Measurements from ENCODE around the gene FDXR. TPM values are rescaled to one million over a fixed set of nuclear protein-coding genes. Genes with fewer than 3 reads are reported as not detected.

Gene FDXR
- total and polyA plus RNA-seq, 9 of the 15 experiments (the other 6 are each of a cell fraction or from before 2014, with no cell fraction given): 0.89 to 70.7 (median 30.9) TPM

- no peak overlapping the region for H3K9ac ChIP-seq (ENCODE audit: insufficient read depth in 1 of 2, low read depth in 2 of 2, low read length in 2 of 2)
- no peaks in the 10 kb centered on the region; a peak in 1 of 5 replicates for H3K4me1 ChIP-seq (replicated peaks in 1 of 2; ENCODE audit: control insufficient read depth in 2 of 2, insufficient read depth in 2 of 2, low read length in 2 of 2)
- H3K4me3 ChIP-seq: no peak overlapping the region
- no peak overlapping the region for H3K27ac ChIP-seq (ENCODE audit: extremely low read depth, low read depth, low read length)
- ChIA-PET CTCF (ENCODE audit: low intra/inter-chr PET ratio) (interaction anchor here (0.6 kb wide), 1 partner anchor 85 kb away, joined by 5 read pairs; no protein-coding TSS in a partner anchor), POLR2A (no interaction called here)
- in situ Hi-C loops (cut with MboI) (no loop called here), intact Hi-C loops (cut with micrococcal nuclease) (no loop called here)
- no peaks in the 10 kb centered on the region for H3K79me2 ChIP-seq (ENCODE audit: control insufficient read depth, insufficient read depth, low read length)
- no peak overlapping the region for H2AFZ ChIP-seq (ENCODE audit: low read depth, low read length)
- no peaks in the 10 kb centered on the region for H3K36me3 ChIP-seq (ENCODE audit: control insufficient read depth, insufficient read depth, low read length)
- 37% methylated on average over 9 of the region's 9 CpGs for WGBS (ENCODE audit: insufficient coverage, low coverage, missing lambda C conversion rate)
- no peak for DNase-seq (ENCODE audit: extremely low read depth in 1 of 4, low spot score in 3 of 4)
- H3K9me1 ChIP-seq (ENCODE audit: control insufficient read depth, insufficient read depth, low read length): no peaks in the 10 kb centered on the region
- TF ChIP-seq PURB (CRISPR knock-in tag; IDR thresholded peaks at IDR 0.05; ENCODE audit: low read depth) (no peak), KDM1A (IDR thresholded peaks at IDR 0.05) (peak; percentile 31 to 41; a peak in 1 of 4 replicates)
- no peaks in the 10 kb centered on the region for H3K9me3 ChIP-seq (replicated peaks; ENCODE audit: control insufficient read depth, insufficient read depth, low read depth, low read length)
- no peak for ATAC-seq
- H3K4me2 ChIP-seq (ENCODE audit: insufficient read depth, low read length): no peak overlapping the region
- H3K27me3 ChIP-seq (ENCODE audit: control insufficient read depth in 2 of 2, insufficient read depth in 2 of 2, low read length in 2 of 2): peaks cover 17 to 39% of the 10 kb centered on the region in 2 experiments; a peak in 4 of 5 replicates
- H4K20me1 ChIP-seq (replicated peaks; ENCODE audit: control insufficient read depth, insufficient read depth, low read length): 0 out of 2 replicates have a peak, but pooled peaks cover 5% of the 10 kb centered on the region
- FAIRE-seq: no peak
- BruUV-seq (replicated peaks): no TSS peak
Observed at GRCh38 chr17:74903034-74903433, 30.2 kb upstream of the FDXR start.

GRCh38 chr17:74901353-74902135, 28.8 kb upstream of the FDXR start:
- 0 out of 2 replicates have a peak, but pooled peaks cover 7% of the 10 kb centered on the region for H4K20me1 ChIP-seq (replicated peaks; ENCODE audit: control insufficient read depth, insufficient read depth, low read length)
- H3K9me3 ChIP-seq (replicated peaks; ENCODE audit: control insufficient read depth, insufficient read depth, low read depth, low read length): no peaks in the 10 kb centered on the region
- no peak overlapping the region; a peak in 1 of 4 replicates for H3K9ac ChIP-seq (ENCODE audit: insufficient read depth in 1 of 2, low read depth in 2 of 2, low read length in 2 of 2)
- H2AFZ ChIP-seq (ENCODE audit: low read depth, low read length): no peak overlapping the region
- ChIA-PET CTCF (ENCODE audit: low intra/inter-chr PET ratio) (no interaction called here), POLR2A (interaction anchor here (0.5 to 1.0 kb wide), 2 partner anchors 12 to 1659 kb away, joined by 3 to 4 read pairs; no protein-coding TSS in a partner anchor)
- BruUV-seq (replicated peaks): no TSS peak
- no peaks in the 10 kb centered on the region for H3K36me3 ChIP-seq (ENCODE audit: control insufficient read depth, insufficient read depth, low read length)
- no peaks in the 10 kb centered on the region for H3K9me1 ChIP-seq (ENCODE audit: control insufficient read depth, insufficient read depth, low read length)
- H3K4me2 ChIP-seq (ENCODE audit: insufficient read depth, low read length): no peak overlapping the region
- no peaks in the 10 kb centered on the region; a peak in 1 of 5 replicates for H3K4me1 ChIP-seq (replicated peaks in 1 of 2; ENCODE audit: control insufficient read depth in 2 of 2, insufficient read depth in 2 of 2, low read length in 2 of 2)
- H3K4me3 ChIP-seq: no peak overlapping the region
- H3K27me3 ChIP-seq (ENCODE audit: control insufficient read depth in 2 of 2, insufficient read depth in 2 of 2, low read length in 2 of 2): peaks cover 18 to 47% of the 10 kb centered on the region in 2 experiments; a peak in 4 of 5 replicates
- FAIRE-seq (no peak), DNase-seq (ENCODE audit: extremely low read depth in 1 of 4, low spot score in 3 of 4) (no peak), ATAC-seq (peak; percentile 54; the same call in 2 of the 3 replicates)
- intact Hi-C loops (cut with micrococcal nuclease): no loop called here
- 9% methylated on average over 13 of the region's 14 CpGs for WGBS (ENCODE audit: insufficient coverage, low coverage, missing lambda C conversion rate)
- in situ Hi-C loops (cut with MboI): no loop called here
- no peak overlapping the region for H3K27ac ChIP-seq (ENCODE audit: extremely low read depth, low read depth, low read length)
- no peaks in the 10 kb centered on the region for H3K79me2 ChIP-seq (ENCODE audit: control insufficient read depth, insufficient read depth, low read length)
- no peak for TF ChIP-seq NKRF (IDR thresholded peaks at IDR 0.05; ENCODE audit: borderline replicate concordance)
- TF ChIP-seq BHLHE40 (IDR thresholded peaks at IDR 0.05; ENCODE audit: low read length): peak; percentile 76
- peak; percentile 39 for TF ChIP-seq CBFA2T3 (IDR thresholded peaks at IDR 0.05)
- peak; percentile 62; the same call in 1 of the 2 replicates for TF ChIP-seq HES1 (IDR thresholded peaks at IDR 0.05; ENCODE audit: low read depth)
- TF ChIP-seq CREM (IDR thresholded peaks at IDR 0.05; ENCODE audit: low read depth): no peak
